Activated T-helper 17 cell treated with anti-CD3 and anti-CD28 coated beads, Interleukin-2, amount 50 U/mL, for 72 hours (primary cell): ENCODE data around the gene ST8SIA1. TPM values are rescaled to one million over a fixed set of nuclear protein-coding genes. Genes with fewer than 3 reads are reported as not detected.

Source experiments
- ATAC-seq: fragments of 150-1000 bp; cut with Tn5 transposase; replicated peaks from 2 replicates; pipeline ENCODE4 v1.10.0; 2021; ENCODE audit warnings: mild to moderate bottlenecking, moderate library complexity
- H3K27ac Mint-ChIP-seq: one replicate; pipeline ENCODE4 v1.8.0; 2022; ENCODE audit warnings: mixed read lengths
- H3K27me3 Mint-ChIP-seq: one replicate; pipeline ENCODE4 v1.8.0; 2022; ENCODE audit warnings: mixed read lengths
- H3K36me3 Mint-ChIP-seq: one replicate; pipeline ENCODE4 v1.8.0; 2022; ENCODE audit warnings: low read depth, mild to moderate bottlenecking, mixed read lengths
- H3K4me1 Mint-ChIP-seq: one replicate; pipeline ENCODE4 v1.8.0; 2022; ENCODE audit warnings: mixed read lengths
- H3K4me3 Mint-ChIP-seq: one replicate; pipeline ENCODE4 v1.8.0; 2022; ENCODE audit warnings: mild to moderate bottlenecking, mixed read lengths
- H3K9me3 Mint-ChIP-seq: one replicate; pipeline ENCODE4 v1.8.0; 2022; ENCODE audit warnings: mixed read lengths
- total RNA-seq, 2 donors: library from RNA; stranded (reverse); gene quantifications; one replicate each; pipeline ENCODE4 v1.2.3, GENCODE V29; 2022

Gene ST8SIA1
- total RNA-seq, 2 donors from 2014 or later = 2.5 to 3.6 TPM

DNA sequence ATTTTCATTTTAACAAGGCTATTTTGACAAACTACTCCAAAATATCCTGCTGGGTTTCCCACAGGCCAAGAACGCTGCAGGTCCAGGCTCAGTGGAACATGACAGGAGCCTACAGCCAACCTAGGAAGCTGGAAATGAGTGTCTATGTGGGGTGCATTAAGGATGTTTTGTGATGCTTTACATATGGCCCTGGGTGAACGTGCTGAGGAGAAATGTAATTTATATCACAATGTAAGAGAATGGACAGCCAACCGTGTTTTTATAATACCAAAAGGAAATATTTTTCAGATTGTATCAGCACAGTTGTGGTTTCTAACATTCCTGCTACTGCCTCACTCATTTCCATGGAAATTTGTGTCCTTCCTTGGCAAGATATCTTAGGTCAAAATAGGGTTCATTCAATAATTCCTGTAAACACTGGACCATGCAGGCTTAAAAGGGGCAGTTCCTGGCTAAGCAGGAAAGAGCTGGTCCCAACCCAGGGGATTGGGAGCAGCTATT, 51.5 kb downstream of the ST8SIA1 start:
- H3K27ac Mint-ChIP-seq = no peak overlapping the region
- H3K27me3 Mint-ChIP-seq = no peaks in the 10 kb centered on the region
- H3K36me3 Mint-ChIP-seq = peaks cover 9% of the 10 kb centered on the region
- H3K4me1 Mint-ChIP-seq = peaks cover 14% of the 10 kb centered on the region
- no peaks in the 10 kb centered on the region for H3K9me3 Mint-ChIP-seq
- ATAC-seq = no peak
- no peak overlapping the region for H3K4me3 Mint-ChIP-seq

DNA sequence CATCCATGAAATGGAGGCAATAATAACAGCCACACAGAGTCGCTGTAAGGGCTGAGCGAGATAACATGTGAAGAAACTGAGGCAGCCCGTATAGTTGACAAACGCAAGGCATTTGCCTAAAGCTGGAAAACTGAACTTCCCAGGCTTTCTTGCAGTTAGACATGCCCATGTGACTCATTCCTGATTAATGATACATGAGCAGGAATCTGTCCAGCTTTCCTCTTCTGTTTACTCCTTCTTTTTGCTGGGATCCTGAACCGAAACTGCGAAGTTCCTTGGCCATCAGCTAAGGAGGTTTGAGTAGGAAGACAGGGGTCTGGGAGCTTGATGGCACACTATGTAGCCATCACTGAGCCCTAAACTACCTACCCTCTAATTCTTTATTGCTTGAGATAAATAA, 52.2 kb downstream of the ST8SIA1 start:
- Mint-ChIP-seq H3K36me3 (peaks cover 9% of the 10 kb centered on the region), H3K27me3 (no peaks in the 10 kb centered on the region), H3K9me3 (no peaks in the 10 kb centered on the region), H3K4me1 (peaks cover 8% of the 10 kb centered on the region), H3K4me3 (no peak overlapping the region), H3K27ac (no peak overlapping the region)
- ATAC-seq = no peak

GRCh38 chr12:22276867-22277266, 57.6 kb downstream of the ST8SIA1 start:
- no peaks in the 10 kb centered on the region for H3K27me3 Mint-ChIP-seq
- no peak overlapping the region for H3K27ac Mint-ChIP-seq
- no peaks in the 10 kb centered on the region for H3K4me1 Mint-ChIP-seq
- H3K9me3 Mint-ChIP-seq = no peaks in the 10 kb centered on the region
- H3K4me3 Mint-ChIP-seq = no peak overlapping the region
- no peaks in the 10 kb centered on the region for H3K36me3 Mint-ChIP-seq
- ATAC-seq = no peak

DNA sequence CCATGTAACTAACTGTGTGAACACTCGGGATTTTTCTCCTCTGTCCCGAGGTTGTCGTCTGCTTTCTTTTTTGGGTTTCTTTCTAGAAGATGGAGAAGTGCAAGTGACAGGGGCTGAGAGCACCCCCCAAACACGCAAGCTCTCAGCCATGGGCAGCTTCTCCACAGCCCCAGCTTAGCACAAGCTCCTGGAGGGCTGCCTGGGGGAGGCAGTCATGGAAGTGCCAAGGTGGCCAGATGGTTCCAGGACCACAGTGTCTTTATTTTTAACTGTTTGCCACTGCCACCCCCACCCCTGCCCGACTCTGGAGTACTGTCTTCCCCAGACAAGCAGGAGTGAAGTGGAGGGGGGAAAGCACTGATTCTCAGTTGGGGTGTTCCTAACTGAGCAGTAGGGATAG, 58.2 kb downstream of the ST8SIA1 start:
- Mint-ChIP-seq H3K4me1 (no peaks in the 10 kb centered on the region), H3K9me3 (no peaks in the 10 kb centered on the region), H3K36me3 (no peaks in the 10 kb centered on the region), H3K4me3 (no peak overlapping the region), H3K27ac (no peak overlapping the region), H3K27me3 (no peaks in the 10 kb centered on the region)
- ATAC-seq = no peak

- Mint-ChIP-seq H3K9me3 (no peaks in the 10 kb centered on the region), H3K36me3 (no peaks in the 10 kb centered on the region), H3K27ac (no peak overlapping the region), H3K27me3 (no peaks in the 10 kb centered on the region), H3K4me3 (no peak overlapping the region), H3K4me1 (no peaks in the 10 kb centered on the region)
- ATAC-seq = no peak
Observed at GRCh38 chr12:22275843-22276242, 58.7 kb downstream of the ST8SIA1 start.

DNA sequence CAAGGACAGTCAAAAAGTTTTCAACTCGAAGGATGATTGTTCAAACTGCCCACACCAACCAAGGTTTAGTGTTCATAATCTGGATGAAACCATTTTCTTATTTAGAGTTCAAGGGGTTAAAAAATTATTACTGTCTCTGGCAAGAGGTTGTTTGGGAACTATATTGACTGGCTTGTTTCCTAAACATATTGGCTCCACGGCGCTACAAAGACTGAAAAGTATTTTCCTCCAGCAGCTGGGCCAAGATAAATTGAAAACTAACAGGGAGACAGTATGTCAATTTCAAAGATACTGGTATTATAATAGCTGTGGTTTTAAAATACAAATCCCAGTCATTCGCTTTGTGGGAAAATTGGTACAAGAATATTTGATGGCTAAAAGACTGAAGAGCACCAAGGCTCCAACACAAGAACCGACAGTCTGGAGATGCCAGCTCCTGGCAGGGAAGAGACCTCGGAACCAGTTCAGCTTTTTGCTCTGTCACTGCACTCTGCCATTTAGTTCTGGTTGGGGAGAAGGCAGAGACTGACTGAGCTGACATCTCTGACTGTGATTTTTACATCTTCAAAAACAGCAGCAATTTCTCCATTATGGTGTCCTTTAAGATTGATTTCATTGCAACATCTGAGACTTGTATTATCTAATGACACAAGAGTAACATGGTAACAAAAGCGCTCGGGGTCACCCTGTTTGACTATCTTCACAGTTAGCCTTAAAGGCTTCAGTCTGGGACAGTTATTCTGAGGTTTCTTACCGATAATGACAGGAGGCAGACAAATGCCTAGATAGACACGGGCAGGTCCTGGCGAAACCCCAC, 62.0 kb downstream of the ST8SIA1 start:
- ATAC-seq = no peak
- Mint-ChIP-seq H3K36me3 (no peaks in the 10 kb centered on the region), H3K4me3 (no peak overlapping the region), H3K9me3 (no peaks in the 10 kb centered on the region), H3K27ac (no peak overlapping the region), H3K4me1 (no peaks in the 10 kb centered on the region), H3K27me3 (no peaks in the 10 kb centered on the region)

- Mint-ChIP-seq H3K9me3 (no peaks in the 10 kb centered on the region), H3K36me3 (no peaks in the 10 kb centered on the region), H3K4me3 (no peak overlapping the region), H3K27me3 (no peaks in the 10 kb centered on the region), H3K27ac (no peak overlapping the region), H3K4me1 (no peaks in the 10 kb centered on the region)
- ATAC-seq = no peak
Observed at GRCh38 chr12:22271023-22271422, 63.5 kb downstream of the ST8SIA1 start.

- no peaks in the 10 kb centered on the region for H3K9me3 Mint-ChIP-seq
- H3K36me3 Mint-ChIP-seq = no peaks in the 10 kb centered on the region
- H3K4me1 Mint-ChIP-seq = no peaks in the 10 kb centered on the region
- no peak overlapping the region for H3K4me3 Mint-ChIP-seq
- no peak overlapping the region for H3K27ac Mint-ChIP-seq
- no peaks in the 10 kb centered on the region for H3K27me3 Mint-ChIP-seq
- no peak for ATAC-seq
Observed at GRCh38 chr12:22268973-22269372, 65.5 kb downstream of the ST8SIA1 start.

- H3K4me3 Mint-ChIP-seq = no peak overlapping the region
- H3K4me1 Mint-ChIP-seq = no peaks in the 10 kb centered on the region
- ATAC-seq = no peak
- no peaks in the 10 kb centered on the region for H3K9me3 Mint-ChIP-seq
- H3K27ac Mint-ChIP-seq = no peak overlapping the region
- no peaks in the 10 kb centered on the region for H3K36me3 Mint-ChIP-seq
- no peaks in the 10 kb centered on the region for H3K27me3 Mint-ChIP-seq
Observed at GRCh38 chr12:22268406-22268805, 66.1 kb downstream of the ST8SIA1 start.

GRCh38 chr12:22266101-22266500, 68.4 kb downstream of the ST8SIA1 start:
- Mint-ChIP-seq H3K4me3 (no peak overlapping the region), H3K27me3 (no peaks in the 10 kb centered on the region), H3K27ac (no peak overlapping the region), H3K9me3 (no peaks in the 10 kb centered on the region), H3K4me1 (no peaks in the 10 kb centered on the region), H3K36me3 (no peaks in the 10 kb centered on the region)
- no peak for ATAC-seq

DNA sequence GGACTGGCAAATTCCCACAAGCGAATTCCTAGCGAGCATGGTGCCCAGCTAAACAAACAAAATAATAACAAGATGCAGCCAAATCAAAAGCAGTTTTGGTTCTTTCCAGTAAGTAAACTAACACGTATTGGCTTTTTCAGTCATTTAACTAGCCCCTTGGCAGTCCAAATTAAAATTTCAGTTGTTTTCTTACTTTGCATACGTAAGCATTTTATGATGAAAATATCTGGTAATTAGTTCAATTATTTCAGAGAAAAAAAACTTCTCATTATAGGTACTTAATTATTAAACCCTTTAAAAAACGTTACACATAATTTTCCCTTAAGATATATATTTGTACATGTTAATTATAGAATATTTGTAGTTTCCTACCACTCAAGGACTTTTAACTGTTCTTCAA, 70.1 kb downstream of the ST8SIA1 start:
- Mint-ChIP-seq H3K27me3 (no peaks in the 10 kb centered on the region), H3K4me3 (no peak overlapping the region), H3K4me1 (no peaks in the 10 kb centered on the region), H3K9me3 (no peaks in the 10 kb centered on the region), H3K27ac (no peak overlapping the region), H3K36me3 (no peaks in the 10 kb centered on the region)
- ATAC-seq = no peak

DNA sequence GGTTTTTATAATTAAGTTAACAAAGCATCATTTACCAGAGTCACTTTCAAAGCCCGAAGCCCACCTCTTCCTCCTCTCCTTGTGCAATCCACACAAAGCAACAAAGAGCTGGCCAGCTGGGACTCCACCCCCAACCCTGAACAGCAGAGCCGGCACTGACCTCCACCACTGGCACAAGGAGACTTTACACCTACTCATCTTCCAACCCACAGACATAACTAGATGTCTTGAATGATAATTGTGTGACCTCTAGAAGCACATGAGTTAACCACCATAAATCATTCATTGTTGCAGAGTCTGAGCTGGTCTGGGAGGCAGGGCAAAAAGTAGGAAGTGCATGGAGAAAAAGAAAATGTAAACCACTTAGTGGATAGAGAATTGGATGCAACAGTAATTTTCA, 72.2 kb downstream of the ST8SIA1 start:
- no peaks in the 10 kb centered on the region for H3K4me1 Mint-ChIP-seq
- H3K36me3 Mint-ChIP-seq = no peaks in the 10 kb centered on the region
- no peak overlapping the region for H3K4me3 Mint-ChIP-seq
- H3K9me3 Mint-ChIP-seq = no peaks in the 10 kb centered on the region
- H3K27me3 Mint-ChIP-seq = no peaks in the 10 kb centered on the region
- no peak for ATAC-seq
- H3K27ac Mint-ChIP-seq = no peak overlapping the region

DNA sequence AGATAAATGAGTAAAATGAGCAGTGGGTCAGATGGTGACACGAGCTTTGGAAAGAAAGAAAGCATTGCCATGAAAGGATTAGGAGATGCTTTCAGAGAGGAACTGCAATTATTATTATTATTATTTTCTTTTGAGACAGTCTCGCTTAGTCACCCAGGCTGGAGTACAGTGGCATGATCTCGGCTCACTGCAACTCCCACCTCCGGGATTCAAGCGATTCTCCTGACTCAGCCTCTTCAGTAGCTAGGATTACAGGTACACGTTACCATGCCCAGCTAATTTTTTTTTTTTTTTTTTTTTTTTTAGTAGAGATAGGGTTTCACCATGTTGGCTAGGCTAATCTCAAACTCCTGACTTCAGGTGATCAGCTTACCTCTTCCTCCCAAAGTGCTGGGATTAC, 77.4 kb downstream of the ST8SIA1 start:
- H3K27me3 Mint-ChIP-seq = no peaks in the 10 kb centered on the region
- no peaks in the 10 kb centered on the region for H3K4me1 Mint-ChIP-seq
- no peak overlapping the region for H3K4me3 Mint-ChIP-seq
- no peaks in the 10 kb centered on the region for H3K9me3 Mint-ChIP-seq
- no peak for ATAC-seq
- H3K36me3 Mint-ChIP-seq = no peaks in the 10 kb centered on the region
- no peak overlapping the region for H3K27ac Mint-ChIP-seq

DNA sequence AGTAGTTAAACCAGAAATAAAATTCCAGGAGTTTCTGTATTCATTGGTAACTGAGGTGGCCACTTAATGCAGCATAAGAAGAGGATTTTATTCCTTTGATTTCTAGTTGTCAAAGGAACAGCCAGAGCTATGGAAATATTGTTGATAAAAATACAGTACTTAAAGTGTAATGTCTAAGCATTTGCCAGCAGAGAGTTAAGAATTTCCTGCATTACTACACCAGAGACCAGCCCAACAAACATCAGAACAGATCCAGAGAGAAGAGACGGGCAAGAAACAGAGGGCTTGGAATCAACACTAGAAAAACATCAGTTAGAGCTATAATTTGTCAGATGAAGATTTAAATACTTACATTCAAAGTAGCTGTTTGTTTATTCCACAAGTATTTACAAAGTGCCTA, 77.9 kb downstream of the ST8SIA1 start:
- no peak for ATAC-seq
- H3K27ac Mint-ChIP-seq = no peak overlapping the region
- H3K4me3 Mint-ChIP-seq = no peak overlapping the region
- no peaks in the 10 kb centered on the region for H3K9me3 Mint-ChIP-seq
- H3K27me3 Mint-ChIP-seq = no peaks in the 10 kb centered on the region
- no peaks in the 10 kb centered on the region for H3K4me1 Mint-ChIP-seq
- H3K36me3 Mint-ChIP-seq = no peaks in the 10 kb centered on the region

DNA sequence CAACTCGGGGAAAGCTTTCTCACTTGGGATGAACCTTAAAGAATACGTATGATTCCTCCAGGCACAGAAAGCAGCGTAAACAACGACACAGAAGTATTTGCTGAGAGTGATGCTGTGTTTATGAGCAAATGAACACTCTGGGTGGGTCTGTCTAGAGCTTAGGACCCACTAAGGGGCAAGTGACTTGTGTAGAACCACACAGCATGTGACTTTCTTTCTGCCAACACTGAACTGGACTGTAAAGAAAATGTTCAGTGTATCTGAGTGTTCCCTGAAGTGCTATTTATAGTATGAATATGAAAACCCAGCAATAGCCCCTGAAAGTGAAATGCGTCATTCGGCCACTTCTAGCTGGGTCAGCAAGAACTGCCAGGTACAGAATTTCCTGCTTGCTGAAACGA, 78.5 kb downstream of the ST8SIA1 start:
- Mint-ChIP-seq H3K36me3 (no peaks in the 10 kb centered on the region), H3K27me3 (no peaks in the 10 kb centered on the region)
- ATAC-seq = no peak

More for the DNA sequence above, 78.5 kb downstream of the ST8SIA1 start:
- H3K9me3 Mint-ChIP-seq = no peaks in the 10 kb centered on the region
- H3K4me1 Mint-ChIP-seq = no peaks in the 10 kb centered on the region
- H3K4me3 Mint-ChIP-seq = no peak overlapping the region
- no peak overlapping the region for H3K27ac Mint-ChIP-seq
